Brain pericyte (primary cell): ENCODE measurements around the gene PLEKHA7.

Experiments used
- DNase-seq: peaks from one replicate; pipeline ENCODE4 v3.0.0-alpha.2; 2012; ENCODE audit warnings: low read depth, low spot score

PLEKHA7 gene

DNA sequence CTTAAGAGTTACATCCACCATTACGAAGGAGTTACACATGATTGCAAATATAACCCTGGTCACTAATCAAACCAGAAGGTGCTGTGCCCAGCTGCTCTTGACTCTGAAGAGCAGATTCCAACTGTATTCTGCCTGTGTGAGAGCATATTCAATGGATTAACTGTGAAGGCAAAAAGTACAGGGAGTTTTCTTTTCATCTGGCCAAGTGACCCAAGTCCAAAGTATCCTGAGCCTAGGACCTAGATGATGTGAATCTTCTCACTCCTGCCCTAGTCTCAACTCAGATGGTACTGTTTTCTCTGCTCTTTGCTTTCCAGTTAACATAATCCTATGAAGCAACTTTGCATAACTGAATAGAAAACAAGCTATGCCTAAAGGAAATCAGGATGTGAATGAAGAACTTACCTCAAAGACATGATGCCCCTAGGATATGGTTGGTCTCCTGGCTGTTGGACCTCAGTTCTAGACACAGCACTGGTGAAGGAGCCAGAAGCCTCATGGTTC, 169.9 kb downstream of the PLEKHA7 start:
- DNase-seq = no peak

DNA sequence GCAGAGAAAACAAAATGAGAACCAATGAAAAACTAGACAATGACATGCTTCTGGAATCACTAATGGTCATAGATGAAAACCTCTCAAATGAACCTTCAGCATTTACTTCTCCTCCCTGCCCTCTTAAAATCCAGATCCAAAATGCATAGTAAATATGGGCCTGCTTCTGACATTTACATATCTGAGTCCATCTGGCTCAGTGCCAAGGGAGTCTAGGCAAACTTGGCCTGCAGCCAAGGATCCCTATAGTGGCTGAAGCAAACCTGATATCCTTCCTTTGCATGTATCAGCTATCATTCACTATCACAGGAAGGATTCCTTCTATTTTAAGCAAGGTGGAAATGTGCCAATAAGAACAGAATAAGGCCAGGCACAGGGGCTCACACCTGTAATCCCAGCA, 170.9 kb downstream of the PLEKHA7 start:
- no peak for DNase-seq

DNA sequence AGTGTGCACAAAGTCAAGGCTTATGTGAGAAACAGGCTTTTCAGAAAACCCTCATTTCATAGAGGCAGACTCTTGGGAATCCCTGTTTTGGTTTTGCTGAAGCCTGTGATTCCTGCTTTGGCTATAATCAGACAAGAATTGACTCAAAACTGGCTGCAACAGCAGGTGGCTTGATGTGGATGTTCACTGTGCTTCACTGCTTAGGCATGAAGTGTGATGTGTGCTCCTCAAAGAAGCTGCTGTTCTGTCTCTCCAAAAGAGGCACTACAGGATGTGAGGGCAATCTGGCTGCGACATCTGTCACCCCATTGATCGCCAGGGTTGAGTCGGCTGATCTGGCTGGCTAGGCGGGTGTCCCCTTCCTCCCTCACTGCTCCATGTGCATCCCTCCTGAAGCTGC, 172.2 kb downstream of the PLEKHA7 start:
- no peak for DNase-seq

DNA sequence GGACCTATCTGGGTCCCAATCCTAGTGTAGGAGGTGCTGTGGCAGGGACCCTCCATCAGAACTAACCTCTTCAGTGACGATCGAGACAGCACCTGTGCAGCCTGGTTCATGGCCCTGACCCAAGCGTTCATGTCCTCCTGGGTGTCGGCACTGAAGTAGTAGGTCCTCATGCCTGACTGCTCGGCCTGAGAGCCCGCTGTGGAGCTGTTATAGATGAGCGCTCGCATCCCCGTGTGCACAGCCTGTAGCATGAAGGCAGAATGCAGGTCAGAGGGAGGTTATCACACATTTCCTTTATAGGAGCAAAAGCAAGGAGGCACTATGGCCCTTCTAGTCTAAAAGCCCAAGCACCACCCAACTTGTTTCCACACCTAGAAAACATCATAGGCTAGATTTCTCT, 172.7 kb downstream of the PLEKHA7 start:
- no peak for DNase-seq

DNA sequence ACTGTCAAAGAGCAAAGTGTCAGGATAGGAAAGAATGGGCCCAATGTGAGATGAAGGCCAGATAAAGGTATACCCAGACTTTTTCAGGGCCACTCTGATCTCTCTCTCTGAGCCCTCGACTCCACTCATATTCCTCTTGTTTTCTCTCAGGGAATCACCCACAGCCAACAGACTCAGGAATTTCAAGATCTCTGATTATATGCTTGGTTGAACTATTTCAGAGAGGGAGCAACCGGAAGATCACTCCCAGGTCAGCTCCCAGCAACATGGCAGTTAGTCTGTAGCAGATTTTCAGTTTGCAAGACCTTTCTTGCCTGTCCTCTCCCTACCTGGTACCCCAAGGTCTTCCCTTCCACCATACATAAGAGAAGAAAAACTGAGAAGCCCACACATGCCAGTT, 173.3 kb downstream of the PLEKHA7 start:
- DNase-seq = no peak

DNA sequence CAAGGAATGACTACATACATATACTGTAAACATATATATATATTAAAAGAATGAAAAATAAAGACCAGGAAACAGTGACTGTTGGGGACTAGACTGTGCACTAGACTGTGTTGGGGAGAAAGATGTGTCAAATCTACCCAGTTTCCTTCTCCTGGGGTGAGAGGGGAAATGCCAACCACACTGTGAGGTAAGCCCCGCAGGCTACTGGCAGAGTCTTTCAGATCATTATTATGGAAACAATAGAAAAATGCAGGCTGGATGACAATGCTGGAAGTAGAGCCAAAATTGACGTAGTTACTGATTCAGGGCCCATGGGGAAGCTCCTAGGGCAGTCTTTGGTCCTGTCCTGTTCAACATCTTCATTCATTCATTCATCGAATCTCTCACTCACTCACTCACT, 174.4 kb downstream of the PLEKHA7 start:
- no peak for DNase-seq

DNA sequence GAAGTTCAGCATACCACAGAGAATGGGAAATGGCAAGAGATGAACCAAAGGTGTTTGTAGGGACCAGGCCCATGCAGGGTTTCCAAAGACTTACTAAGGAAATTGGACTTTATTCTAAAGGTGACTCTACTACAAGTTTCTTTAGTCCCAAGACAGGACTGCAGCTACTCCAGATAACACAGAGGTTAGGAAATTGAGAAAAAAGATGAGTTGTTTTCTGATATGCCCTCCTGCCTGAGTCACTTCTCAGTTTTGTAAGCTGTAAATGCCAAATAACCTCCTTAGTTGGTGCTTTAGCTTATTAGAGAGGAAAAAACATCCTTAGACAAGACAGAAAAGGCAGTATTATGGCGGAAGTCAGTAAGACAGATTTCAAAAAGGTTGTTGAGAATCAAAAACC, 179.8 kb downstream of the PLEKHA7 start:
- DNase-seq = no peak

DNA sequence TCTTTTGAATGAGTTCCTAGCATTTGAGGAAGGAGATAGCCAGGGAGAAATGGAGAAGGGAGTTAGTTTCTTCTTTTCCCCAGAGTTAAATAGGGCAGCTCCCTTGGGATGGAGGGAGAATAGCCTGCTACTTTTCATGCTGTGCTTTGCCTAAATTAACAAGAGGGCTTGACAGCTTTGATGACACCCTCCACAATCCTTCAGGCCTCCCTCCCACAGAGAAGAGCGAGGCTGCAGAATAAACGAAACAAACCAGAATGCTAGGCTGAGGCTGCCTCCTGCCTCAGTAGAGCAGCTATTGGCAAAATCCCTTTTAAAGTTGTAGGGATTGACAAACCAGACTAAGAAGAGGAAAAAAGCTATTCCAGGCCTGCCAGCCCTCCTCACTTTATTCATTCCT, 181.2 kb downstream of the PLEKHA7 start:
- no peak for DNase-seq

DNA sequence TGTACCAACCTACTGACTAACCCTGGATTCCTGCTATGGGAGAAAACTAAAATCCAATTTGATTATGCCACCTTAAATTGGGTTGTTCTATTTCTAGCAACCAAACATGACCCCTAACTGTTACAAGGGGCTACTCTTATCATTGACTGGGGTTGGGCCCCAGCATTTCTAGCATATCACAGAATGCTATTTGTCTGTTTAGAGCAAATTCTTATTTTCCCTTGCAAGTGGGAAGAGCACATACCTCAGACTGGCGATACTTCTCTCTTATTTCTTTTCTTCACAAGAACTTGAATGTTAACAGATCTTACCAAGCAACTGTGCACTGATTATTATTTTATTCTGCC, 182.0 kb downstream of the PLEKHA7 start:
- DNase-seq = no peak

DNA sequence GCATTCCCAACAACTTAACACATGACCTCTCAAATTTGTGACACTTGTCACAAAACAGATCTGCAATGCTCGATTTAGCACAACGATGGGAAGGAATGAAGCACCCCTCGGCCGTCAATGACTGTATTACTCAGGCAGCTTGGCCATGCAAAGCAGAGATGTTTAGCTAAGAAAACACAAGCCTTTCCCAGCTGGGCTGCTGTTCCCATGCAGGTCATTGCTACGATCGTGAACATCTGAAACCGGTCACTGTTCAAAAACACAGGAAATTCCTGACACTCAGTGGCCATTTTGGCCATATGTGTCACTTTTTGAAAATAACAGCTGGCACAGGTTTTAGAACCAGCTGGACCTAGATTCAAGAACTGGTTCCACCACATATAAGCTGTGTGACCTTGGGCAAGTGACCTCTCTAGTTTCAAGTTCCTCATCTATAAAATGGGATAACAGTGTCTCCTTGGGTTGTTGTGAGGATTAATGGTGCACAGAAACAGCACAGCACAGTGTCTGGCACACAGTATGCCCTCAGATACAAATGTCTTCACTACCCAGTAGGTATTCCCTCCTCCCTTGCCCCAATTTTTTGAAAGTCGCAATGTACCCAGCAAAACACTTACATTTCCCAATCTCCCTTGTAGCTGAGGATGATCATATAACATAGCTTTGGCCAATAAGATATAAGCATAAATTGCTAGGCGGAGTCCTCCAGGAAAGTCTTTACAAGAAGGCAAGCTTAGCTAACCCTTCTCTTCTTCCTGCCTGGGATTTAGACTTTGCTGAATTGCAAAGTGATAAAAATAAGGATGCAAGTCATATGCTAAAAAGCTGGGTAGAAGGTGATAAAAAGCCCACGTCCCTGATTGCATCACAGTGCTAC, 182.7 kb downstream of the PLEKHA7 start:
- DNase-seq = no peak

DNA sequence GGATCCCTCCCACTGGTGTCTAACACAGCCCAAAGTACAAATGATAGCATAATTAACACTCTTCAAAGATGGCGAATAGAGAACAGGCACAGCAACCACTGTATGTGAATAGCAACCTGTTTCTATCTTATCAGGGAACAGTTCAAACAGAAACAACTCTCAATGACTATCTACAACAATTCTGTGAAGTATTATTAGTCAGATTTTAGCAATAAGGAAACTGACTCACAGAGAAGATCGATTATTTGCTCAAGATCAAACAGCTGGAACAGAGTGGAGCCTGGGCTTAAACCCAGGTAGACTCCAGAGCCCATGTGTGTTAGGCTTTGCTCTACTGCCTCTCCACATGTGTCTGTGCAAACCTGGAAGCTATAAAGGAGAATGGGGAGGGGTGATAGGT, 187.1 kb downstream of the PLEKHA7 start:
- no peak for DNase-seq

DNA sequence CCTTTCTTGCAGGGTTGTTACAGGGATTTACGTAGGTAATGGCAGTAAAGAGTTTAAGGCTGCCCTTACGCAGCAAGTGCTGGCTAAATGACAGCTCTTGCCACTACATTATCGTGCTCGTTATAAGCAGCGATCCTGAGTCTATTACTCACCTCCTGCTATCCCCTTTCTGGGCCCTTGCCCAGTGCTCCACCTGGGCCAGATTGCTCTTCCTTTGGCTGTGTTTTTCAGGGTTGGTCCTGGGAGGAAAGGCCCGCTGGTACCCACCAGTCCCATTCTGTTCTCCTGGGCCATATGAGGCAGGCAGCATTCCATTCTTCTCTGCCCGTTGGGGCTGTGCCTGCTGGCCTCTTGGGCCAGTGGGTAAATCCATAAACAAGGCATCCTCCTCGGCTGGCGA, 188.2 kb downstream of the PLEKHA7 start:
- DNase-seq = no peak

DNA sequence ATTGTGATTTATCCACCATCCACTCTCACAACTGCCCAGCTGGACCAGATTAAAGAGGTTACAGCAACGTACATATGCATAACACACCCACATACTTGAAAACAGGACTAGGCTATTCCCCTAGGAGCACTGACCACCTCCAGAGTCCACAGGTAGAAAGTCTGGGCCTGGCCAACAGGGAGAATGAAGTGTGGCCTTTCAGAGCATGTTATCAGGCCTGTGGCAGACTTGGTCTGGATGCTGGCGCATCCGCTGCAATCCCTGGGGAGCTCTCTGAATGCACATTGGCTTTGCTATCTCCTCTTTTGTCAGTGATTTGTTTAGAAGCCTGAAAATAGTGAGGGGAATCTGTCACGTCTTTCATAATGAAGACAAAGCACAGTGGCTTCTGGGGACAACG, 189.1 kb downstream of the PLEKHA7 start:
- no peak for DNase-seq

DNA sequence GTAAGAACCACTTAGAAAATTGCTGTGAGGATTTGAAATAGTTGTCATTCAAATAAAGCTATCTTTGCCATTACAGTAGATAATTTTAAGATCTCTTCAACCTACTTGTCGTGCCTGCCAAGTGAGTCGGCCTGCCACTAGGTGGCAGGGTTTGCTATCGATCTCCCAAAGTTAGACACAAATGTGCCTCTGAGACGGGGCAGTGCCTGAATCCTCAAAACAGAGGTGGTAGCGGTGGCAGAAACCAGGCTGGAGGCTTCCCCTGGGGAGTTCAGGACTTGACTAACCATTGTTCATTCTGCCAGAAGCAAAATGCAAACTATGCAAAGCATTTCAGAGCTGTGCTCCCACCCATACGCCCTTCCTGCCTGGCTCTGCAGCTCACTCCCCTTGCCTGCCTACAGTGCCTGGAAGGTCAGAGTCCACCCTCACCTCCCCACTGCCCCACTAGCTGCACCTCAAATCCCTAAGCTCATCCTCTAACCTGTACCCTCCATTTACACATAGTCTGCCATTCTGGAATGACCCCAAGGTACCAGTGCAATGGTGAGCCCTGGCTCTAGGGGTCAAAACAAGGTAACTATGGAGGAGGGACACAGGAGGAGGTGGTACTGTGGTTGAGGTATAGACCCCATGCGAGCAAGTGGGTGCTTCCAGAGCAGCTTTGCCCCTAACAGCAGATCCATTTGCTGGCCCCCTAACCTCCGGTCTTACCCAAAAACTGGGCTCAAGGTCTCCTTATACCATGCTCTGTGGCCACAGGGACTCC, 193.7 kb downstream of the PLEKHA7 start:
- DNase-seq = no peak

DNA sequence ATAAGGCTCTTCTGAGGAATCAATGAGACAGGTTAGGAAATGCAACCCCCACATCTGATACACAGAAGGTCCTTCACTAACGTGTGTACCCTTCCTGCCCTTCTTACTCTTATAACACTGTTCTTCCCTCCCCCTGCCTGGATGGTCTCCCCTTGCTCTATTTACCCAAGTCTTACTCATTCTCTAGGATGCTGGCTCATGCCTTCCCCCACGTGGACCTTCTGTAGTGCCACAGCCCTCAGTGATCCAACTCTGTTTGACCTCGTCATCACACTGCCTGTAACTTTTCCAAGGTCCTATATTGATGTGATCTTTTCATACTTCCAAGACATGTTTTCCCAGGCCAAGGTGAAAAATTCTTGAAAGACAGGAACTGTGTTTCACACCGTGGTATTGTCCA, 195.9 kb downstream of the PLEKHA7 start:
- no peak for DNase-seq

DNA sequence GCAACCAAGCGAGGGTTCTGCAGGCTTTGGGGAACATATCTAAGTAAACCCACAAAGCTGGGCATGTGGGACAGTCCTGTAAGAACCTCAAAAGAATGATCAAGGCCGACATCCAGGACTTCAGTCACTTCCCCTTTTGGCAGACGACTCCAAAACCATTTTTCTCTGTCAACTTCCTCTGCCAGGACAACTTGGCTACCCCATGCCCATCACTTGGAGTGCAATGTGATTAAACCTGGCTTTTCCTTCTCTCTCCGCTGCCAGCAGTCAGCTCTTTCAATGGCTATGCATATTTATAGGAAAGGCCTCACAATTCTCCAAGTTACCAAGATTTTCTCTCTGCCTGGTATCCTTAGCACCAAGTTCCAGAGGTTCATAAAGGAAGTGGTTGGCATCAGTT, 196.9 kb downstream of the PLEKHA7 start:
- no peak for DNase-seq

DNA sequence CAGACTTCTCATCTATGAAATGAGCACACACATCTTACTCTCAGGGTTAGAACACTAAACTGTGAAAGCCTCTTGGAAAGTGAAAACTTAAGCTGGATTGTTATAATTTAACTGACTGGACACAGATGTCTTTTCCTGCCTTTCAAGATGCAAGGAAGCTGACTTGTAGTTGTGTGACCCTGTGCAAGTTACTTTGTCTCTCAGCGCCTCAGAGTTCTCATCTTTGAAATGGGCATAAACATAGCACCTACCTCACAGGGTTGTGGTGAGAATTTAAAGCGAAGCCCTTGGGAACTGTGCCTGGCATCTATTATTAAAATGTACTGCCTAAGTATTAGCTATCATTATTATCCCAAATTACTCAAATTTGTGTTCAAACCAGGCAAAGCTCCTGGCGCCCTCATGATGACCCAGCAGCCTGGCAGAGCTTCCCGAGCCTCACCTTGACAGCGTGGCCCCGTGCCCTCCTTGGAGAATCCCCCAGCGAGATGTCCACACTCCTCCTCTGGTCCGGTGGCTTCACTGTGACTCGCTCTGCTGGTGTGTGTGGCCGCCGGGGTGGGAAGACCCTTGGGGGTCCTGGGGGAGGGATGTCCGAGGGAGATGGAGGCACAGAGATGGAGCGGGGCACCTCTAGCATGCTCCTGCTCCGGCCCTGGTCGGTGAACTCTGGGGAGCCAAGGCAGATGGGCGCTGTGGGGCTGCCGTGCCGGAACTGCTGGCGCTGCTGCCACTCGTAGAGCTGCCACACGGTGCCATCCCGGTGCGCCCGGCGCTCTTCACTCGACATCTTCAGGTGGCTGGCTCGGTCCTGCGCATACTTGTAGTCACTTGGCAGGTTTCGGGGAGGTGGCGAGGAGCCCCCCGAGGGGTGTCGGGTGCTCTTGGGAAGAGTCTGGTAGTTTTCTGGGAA, 197.6 kb downstream of the PLEKHA7 start:
- no peak for DNase-seq

DNA sequence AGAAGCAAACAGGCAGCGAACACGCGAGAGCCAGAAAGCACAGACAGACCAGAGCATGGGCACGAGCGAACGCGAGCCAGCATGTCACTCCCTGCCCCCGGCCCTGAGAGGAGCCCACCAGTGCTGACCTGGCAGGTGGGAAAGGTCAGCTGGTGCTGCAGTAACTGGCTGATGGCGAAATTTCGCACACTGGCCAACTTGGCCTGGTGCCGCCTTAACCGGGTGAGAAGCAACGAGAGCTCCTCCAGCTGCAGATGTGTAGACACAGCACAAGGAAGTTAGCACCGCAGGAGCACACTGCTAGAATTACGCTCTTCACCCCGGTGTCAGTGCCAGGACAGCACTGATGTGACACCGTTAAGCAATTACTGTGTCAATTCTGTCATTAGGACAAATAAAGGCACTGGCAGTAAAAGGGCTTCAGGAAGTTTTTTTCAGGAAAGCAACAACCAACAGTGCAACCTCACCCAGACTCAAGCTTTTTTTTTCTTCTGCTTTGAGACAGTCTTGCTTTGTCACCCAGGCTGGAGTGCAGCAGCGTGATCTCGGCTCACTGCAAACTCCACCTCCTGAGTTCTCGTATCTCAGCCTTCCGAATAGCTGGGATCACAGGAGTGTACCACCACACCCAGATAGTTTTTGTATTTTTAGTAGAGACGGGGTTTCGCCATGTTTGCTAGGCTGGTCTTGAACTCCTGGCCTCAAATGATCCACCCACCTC, 199.0 kb downstream of the PLEKHA7 start:
- no peak for DNase-seq

DNA sequence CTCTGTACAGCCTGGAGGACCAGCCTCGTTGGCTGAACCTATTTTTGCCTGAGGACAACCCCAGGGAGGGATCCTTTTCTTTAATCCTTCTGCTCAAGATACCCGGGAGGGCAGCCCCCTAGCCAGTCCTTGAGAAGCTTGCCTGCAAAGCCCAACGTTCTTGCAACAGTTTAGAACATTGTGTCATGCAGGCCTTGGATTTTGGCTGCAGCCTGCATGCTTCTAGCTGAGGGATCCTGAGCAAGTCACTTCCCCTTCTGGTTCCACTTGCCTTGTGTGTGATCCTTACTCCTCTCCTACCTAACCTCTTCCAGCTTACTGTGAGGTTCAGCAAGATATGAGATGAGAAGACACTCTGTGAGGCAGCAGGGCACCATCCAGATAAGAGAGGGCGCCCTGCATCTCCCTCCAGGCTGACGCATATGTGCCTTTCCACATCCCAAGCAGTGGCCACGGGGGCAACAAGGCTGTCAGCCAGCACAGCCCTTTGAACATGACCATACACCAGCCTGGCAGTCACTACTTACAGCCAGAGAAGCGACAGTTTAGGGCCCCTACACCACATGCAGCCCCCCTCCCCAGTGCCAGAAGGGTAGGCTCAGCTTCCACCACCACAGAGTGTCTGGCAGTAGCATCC, 199.7 kb downstream of the PLEKHA7 start:
- DNase-seq = no peak

DNA sequence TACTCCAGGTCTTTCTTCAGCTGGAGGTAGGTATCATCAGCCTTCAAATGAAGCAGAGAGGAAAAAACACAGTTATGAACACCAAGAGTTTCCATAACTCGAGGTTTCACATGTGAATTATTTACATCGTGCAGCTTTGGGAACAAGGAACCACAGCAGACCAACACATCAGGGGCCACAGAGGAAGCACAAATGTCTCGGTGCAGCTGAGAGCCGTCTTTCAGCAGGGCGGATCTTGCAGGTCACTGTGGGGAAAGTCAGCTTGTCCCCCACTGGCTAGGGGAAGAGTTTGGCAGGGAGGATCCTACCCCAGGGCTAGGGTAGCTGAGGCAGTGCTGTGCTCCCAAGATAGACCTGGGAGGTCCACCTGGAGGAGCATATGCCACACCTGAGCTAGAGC, 201.1 kb downstream of the PLEKHA7 start:
- no peak for DNase-seq

DNA sequence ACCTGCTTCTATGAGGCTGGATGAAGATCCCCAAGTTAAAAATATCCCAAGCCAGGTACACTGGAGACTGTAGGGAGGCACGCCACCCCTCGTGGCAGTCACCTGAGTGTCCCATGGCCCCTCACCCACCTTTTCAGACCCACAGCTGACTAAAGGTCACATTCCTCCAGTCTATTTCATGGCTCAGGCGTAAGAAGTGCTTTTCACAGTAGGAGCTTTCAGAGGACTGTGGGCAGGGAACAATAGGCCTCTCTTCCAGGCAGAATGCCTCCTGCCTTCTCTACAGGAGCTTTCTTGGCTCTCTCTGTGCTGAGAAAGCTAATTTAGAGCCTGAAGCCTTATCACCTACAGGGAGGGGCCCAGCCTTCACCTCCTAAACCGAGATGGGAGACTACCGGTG, 201.9 kb downstream of the PLEKHA7 start:
- no peak for DNase-seq
